SIG-M5 (cell line): ENCODE results near the gene FLT1.

ENCODE experiments used
- DNase-seq: peaks from one replicate; lab custom pipeline; 2025; lab: John Stamatoyannopoulos, UW

Gene FLT1

GRCh38 chr13:28485551-28485950 lies 9.4 kb downstream of the FLT1 start:
- peak; percentile 55 for DNase-seq

GRCh38 chr13:28485097-28485496 lies 9.8 kb downstream of the FLT1 start:
- DNase-seq: no peak

DNA sequence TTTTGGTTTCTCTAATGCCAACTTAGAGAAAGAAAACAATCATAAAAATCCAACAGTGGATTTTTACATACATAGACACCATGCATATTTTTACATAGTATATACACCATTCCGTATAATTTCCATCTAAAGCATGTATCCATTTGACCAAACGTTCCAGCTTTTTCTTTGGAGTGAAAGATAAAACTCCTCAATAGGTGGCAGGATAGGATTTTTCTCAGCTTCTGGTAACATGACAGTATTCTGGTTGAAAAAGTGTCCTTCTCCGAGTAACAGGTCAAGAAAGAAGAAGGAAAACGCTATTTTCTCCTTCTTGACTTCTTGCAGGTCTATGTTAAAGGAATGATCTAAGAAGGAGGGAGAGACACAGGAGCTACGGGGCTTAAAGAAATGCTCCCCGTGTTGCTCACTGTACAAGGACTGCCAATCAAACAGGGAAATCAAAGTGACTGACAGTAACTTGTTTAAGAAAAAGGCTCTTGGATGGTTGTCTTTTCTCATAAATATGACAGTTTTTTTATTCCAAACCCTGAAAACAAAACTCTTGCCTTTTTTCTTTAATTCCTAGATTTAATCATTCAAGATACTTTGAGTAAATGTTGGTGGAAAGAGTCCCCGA lies 11.5 kb downstream of the FLT1 start:
- no peak for DNase-seq

DNA sequence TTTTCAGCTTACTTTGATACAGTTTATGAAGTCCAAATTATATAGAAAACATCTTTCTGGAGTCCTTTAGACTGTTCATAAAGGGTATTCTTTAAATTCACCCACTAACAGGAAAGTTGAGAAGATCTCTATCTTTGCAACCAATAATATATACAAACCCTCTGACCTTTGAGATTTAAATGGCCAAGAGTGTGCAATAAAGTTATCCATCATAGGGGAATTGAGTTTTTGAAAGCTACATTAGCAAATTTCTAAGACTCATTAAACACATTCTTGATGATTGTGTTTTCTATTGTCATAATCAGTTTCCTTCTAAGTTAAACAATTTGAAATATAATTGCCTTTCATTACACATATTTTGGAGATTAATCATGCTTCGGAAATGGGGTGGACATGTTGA lies 15.9 kb downstream of the FLT1 start:
- DNase-seq: no peak

DNA sequence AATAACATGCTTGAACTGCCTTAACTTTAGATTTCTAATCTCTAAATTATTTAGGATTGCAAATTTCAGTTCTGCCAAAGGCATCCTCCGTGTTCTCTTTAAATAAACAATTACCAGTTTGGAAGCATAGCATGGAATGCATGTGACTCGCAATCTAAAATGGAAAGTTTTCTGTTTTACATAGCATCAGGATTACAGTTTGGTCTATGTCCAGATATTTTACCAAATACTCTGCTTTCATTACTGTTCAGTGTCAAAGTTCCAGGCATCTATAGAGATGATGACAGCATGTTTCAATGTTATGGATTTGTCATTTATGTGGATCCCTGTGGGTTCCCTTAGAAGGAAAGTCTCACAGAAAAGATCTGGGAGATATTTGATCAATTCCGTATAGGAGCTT lies 16.8 kb downstream of the FLT1 start:
- DNase-seq: no peak

- DNase-seq: no peak
Observed at GRCh38 chr13:28477709-28477973, 17.3 kb downstream of the FLT1 start.

DNA sequence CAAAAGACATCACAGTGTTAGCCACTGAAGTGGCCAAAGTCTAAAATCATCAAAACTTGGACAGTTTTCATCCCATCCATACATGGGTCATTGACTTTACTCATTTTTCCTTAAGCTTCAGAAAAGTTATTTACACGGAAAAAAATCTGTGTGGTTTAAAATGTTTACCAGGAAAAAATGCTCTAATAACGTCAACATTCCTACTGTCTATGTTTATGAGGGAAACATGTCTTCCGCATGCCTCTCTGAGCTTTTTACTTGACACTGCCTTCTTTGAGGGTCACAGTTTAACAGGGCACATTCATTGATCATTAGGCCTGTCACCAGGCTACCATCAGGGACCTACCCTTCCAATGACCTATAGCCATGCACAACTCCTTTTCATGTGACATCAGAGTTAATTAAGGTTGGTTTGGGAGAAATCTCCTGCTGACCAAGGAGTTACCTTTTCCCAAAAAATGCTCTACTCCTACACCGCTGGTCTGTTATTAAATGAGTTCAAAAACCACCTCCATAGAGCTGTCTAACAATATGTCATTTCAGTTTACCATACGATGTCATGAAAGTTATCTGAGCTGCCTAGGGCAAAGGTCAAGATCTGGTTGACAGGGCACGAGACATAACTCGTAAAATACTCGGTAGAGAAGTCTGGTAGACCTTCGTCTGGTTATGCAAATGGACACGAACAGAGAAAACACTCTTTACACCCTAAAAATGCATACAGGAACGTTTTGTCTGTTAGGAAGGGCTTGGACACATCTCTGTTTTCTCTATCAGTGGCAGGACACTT lies 17.8 kb downstream of the FLT1 start:
- DNase-seq: no peak

DNA sequence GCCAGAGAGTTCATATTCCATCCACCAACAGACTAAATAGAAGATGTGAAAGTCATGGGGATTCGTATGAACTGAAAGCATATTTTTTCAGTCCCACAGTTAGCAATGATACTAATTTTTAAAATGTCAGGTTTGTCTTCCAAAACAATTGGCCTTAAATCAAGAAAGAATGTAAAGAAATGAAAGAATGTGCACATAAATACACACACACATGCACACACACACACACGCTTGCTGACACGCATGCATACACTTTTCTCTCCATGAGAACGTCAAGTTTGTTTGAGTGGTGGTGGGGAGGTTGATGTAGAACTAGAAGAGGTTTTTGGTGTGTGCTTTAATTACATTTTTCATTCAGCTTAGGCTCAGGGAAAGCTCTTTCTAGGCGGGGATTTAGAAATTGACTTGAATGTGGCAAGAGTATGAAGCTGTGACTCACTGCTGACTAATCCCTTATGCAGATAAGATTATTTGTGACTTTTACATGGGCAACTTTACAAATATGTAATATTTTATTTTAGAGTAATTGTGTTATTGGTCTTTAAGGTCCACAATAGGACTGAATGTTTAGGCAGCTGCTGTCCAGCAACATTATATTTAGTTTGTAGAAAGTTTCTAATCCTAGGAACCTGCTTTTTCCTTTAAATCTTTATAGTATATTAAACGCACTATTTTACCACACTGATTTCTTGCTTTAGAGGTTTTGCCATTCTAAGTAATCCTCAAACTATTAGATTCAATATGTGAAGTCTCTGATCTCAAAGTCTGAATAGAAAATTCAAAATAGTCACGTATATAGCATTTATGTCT lies 18.8 kb downstream of the FLT1 start:
- no peak for DNase-seq

DNA sequence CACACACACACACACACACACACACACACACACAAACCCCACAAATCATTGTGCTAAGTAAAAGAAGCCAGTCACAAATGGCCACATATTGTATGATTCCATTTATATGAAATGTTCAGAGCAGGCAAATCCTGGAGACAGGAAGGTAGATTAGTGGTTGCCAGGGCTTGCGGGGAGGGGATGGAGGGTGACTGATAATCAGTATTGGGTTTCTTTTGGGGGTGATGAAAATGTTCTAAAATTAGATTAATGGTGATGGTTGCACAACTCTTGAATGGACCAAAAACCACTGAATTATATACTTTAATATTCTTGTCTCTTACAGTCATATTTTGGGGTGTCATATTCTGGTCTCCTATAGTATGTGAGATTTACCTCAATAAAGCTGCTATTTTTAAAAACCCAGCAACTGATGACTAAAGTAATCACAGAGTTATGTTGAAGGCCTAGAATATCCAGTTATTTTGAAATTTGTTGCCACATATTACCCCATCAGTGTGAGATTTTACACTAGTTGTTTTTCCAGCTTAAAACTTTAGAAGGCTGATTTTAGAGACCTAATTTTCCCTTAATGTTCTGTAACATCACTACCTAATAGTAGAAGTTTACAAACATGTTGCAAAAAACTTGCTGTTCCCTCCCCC lies 20.3 kb downstream of the FLT1 start:
- DNase-seq: no peak

- no peak for DNase-seq
Observed at GRCh38 chr13:28473044-28473443, 21.9 kb downstream of the FLT1 start.

GRCh38 chr13:28471421-28471820 lies 23.5 kb downstream of the FLT1 start:
- no peak for DNase-seq

GRCh38 chr13:28470296-28470695 lies 24.6 kb downstream of the FLT1 start:
- no peak for DNase-seq

- DNase-seq: no peak
Observed at GRCh38 chr13:28469316-28469715, 25.6 kb downstream of the FLT1 start.

DNA sequence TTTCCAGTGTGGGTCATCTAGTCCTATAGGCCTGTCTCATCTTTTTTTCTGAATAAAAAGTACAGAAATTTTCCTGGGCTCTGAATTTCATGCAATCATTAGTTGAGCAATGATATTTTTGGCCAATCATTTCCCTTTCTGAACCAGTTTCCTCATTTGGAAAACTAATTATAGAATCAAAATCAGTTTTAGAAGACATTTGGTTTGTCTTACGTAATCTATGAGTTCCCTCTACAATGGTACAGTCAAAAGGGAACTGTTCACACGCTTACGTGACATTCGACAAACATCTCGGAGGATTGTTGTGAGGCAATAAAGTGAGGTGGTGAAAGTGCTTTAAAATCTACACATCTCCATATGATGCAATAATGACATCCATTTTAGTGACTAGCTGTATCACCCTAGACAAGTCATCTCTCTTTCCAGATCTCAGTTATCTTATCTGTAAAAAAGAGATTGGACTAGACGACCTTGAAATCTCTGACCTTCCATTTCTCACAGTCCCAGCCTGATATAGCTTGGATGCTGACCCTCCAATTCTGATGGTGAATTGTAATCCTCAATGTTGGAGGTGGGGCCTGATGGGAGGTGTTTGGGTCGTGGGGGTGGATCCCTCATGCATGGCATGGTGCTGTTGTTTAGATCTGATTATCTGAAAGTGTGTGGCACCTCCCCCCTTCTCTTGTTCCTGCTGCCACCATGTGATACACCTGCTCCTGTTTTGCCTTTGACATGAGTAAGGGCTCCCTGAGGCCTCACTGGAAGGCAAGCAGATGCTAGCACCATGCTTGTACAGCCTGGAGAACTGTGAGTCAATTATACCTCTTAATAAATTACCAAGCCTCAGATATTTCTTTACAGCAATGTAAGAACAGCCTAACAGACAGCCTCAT lies 26.7 kb downstream of the FLT1 start:
- DNase-seq: peak; percentile 97

DNA sequence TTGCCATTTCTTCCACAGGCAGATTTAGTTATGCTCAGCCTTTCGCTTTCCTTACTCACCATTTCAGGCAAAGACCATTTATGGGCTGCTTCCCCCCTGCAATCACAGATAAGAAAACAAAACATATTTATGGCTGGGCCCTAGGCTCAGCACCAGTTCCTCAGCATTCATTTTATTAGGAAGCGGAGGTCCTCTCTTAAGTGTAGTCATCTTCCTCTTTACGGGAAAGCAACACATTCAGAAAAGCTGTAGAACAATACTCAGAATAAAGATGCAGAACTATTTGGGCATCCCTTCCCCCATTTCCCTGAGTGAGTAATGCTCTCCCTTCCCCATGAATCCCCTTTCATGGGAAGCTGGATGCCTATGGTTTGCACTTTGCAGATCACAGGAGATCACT lies 27.9 kb downstream of the FLT1 start:
- DNase-seq: no peak

DNA sequence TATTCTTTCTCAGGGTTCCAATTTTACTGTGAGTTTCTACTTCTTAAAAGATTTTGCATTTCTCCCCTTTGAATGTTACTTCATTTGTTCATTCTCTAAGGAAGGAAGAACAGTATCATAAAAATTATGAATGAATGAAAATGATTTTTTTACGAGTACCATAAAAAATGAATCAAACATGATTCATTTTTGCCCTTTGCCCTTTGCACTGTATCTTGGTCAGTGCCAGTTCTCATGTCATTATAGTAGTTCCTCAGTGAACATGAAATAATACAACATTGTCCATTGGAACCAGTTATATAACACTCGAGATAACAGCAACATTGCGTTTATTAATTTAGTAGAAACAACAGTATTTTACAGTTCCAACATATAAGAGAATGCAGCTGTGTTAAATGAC lies 28.8 kb downstream of the FLT1 start:
- no peak for DNase-seq

DNA sequence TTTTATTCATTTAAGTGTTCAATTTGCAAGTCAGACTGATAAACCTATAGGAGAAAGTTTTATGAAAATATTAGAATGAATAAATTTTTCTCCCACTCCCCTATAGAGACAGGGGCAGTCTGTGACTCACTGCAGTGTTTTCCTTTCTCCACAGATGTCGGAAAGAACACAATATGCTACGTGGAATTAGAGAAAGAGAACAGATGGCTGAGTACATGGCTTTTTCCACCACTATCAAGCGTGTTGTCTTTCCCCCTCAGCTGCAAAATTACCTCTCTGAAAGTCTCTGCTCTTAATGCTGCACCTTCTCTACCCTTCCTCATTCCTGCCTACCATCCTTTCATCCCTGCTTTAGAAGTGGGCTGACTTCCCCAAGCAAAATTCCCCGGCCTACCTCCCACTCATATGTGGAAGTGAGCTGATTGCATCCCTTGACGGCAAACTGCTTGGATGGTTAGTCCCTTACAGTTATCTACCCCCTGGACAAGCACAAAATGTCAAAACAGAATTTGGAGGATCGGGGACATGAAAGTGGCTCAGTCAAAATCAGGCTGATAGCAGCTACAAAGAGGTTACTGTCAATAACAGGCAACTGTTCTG lies 30.0 kb downstream of the FLT1 start:
- no peak for DNase-seq

- no peak for DNase-seq
Observed at GRCh38 chr13:28463481-28463880, 31.4 kb downstream of the FLT1 start.

DNA sequence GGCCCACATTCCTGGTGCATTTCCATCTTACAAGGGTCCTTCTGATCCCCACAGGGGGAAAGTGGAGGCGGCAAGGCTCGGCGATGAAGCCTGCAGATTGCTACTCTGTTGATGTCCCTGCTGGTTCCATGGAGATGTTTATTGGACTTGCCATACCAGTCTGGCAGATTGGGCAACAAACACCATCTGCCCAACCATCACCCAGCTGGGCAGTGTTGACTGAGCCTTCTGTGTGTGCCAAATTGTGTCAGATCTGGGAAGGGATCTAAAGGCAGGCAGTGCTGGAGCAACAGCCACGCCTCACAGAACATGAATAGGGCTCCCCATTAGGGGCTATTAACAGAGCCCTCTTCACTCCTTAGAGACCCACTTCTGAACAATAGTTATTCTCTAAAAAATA lies 35.0 kb downstream of the FLT1 start:
- no peak for DNase-seq

DNA sequence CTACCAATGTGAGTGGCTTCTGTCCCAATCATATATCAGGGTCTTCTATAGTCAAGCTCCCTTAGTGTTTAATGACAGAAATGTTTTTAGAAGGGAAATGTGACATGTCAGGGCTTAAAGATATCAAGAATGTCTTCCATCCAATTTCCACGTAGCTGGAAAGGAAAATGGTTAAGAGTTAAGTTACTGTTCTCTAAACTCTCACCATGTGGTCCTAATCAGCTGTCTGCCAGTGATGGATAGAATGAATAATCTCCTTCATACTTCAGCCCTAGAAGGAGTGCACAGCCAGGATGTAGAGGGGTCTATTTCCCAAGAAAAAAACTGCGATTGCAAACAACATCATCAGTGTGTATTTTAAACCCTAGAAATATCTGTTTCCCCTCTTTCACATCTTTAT lies 36.3 kb downstream of the FLT1 start:
- no peak for DNase-seq

GRCh38 chr13:28458051-28458450 lies 36.9 kb downstream of the FLT1 start:
- DNase-seq: no peak
